Lower lobe of right lung (tissue), 2 donors: ENCODE results near the gene RARS2. TPM values are rescaled to one million over a fixed set of nuclear protein-coding genes. Genes with fewer than 3 reads are reported as not detected.

Source experiments
- ATAC-seq, 2 donors: fragments of 200-7000 bp; cut with Tn5 transposase; one replicate each; pipeline ENCODE4 v1.9.1; 2020 to 2022; ENCODE audit warnings: mild to moderate bottlenecking in 2 of 2, moderate library complexity in 2 of 2
- DNase-seq: peaks from one replicate; pipeline ENCODE4 v3.0.0-alpha.2; 2020
- H3K27ac ChIP-seq: fragments of 200-600 bp; one replicate; pipeline ENCODE4 v1.8.0; 2022
- H3K27me3 ChIP-seq: fragments of 200-600 bp; one replicate; pipeline ENCODE4 v1.8.0; 2022; ENCODE audit warnings: low read depth
- H3K36me3 ChIP-seq: fragments of 200-600 bp; one replicate; pipeline ENCODE4 v1.8.0; 2022; ENCODE audit warnings: mild to moderate bottlenecking
- H3K4me1 ChIP-seq: fragments of 200-600 bp; one replicate; pipeline ENCODE4 v1.8.0; 2022
- H3K4me3 ChIP-seq: fragments of 200-600 bp; one replicate; pipeline ENCODE4 v1.8.0; 2022; ENCODE audit warnings: mild to moderate bottlenecking
- H3K9me3 ChIP-seq: fragments of 200-600 bp; one replicate; pipeline ENCODE4 v1.8.0; 2022
- intact Hi-C: fragments of 100-400 bp; cut with DNase I; formaldehyde crosslinking; loops from one replicate; pipeline ENCODE4 v1.11.0; 2022
- total RNA-seq: library from RNA; stranded (reverse); fragmentation: NEBNext Ultra II Directional; extraction: Animal tissue kit (Norgen Biotek cat#: 25700); gene quantifications from one replicate; pipeline ENCODE4 v1.2.1, GENCODE V29; 2021
- TF ChIP-seq, protein P1 (sequence below): fragments of 200-600 bp; IDR thresholded peaks from one replicate; pipeline ENCODE4 v1.8.0; 2022; ENCODE audit warnings: antibody characterized with exemption, mild to moderate bottlenecking
- donor health status: DM: no; HTN: yes; CAD: no; lungs with severe emphysema.

Gene RARS2
- total RNA-seq, 1 donor from 2014 or later, result 26.4 TPM

DNA sequence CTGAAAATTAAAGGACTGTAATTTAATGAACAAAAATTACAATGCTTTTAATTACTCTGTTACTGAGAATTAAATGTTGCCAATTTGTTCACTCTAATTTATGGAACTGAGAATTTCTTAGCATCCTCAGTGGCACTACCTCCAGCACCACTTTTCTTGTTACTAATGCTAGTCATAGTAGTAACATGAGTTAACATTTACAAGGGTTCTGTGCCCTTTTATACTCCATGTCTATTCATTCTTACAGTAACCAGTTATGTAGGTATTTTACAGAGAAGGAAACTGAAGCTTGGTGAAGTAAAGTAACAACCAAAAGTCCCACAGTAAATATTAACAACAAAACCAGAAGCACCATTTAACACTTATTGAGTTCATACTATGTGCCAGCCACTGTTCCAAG, 34.3 kb downstream of the RARS2 start:
- Histone ChIP-seq H3K27me3 (no peaks in the 10 kb centered on the region), H3K27ac (no peak overlapping the region), H3K9me3 (no peaks in the 10 kb centered on the region), H3K4me1 (no peaks in the 10 kb centered on the region), H3K36me3 (peaks cover 67% of the 10 kb centered on the region), H3K4me3 (no peak overlapping the region)
- intact Hi-C loops, result no loop called here
- TF ChIP-seq, protein P1, sequence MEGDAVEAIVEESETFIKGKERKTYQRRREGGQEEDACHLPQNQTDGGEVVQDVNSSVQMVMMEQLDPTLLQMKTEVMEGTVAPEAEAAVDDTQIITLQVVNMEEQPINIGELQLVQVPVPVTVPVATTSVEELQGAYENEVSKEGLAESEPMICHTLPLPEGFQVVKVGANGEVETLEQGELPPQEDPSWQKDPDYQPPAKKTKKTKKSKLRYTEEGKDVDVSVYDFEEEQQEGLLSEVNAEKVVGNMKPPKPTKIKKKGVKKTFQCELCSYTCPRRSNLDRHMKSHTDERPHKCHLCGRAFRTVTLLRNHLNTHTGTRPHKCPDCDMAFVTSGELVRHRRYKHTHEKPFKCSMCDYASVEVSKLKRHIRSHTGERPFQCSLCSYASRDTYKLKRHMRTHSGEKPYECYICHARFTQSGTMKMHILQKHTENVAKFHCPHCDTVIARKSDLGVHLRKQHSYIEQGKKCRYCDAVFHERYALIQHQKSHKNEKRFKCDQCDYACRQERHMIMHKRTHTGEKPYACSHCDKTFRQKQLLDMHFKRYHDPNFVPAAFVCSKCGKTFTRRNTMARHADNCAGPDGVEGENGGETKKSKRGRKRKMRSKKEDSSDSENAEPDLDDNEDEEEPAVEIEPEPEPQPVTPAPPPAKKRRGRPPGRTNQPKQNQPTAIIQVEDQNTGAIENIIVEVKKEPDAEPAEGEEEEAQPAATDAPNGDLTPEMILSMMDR, result no peak
- DNase-seq (no peak), ATAC-seq (no peak)

- Histone ChIP-seq H3K36me3 (peaks cover 64% of the 10 kb centered on the region), H3K27me3 (no peaks in the 10 kb centered on the region), H3K4me1 (no peaks in the 10 kb centered on the region), H3K27ac (no peak overlapping the region), H3K4me3 (no peak overlapping the region), H3K9me3 (no peaks in the 10 kb centered on the region)
- DNase-seq, result no peak
- TF ChIP-seq, protein P1, result no peak
- intact Hi-C loops, result no loop called here
- ATAC-seq, result no peak
These were observed 36.5 kb downstream of the RARS2 start for GRCh38 chr6:87553159-87553765.

- no peaks in the 10 kb centered on the region for H3K27me3 ChIP-seq
- H3K36me3 ChIP-seq, result peaks cover 74% of the 10 kb centered on the region
- no peak for ATAC-seq
- H3K4me1 ChIP-seq, result no peaks in the 10 kb centered on the region
- intact Hi-C loops, result no loop called here
- TF ChIP-seq, protein P1, result no peak
- no peak overlapping the region for H3K27ac ChIP-seq
- H3K4me3 ChIP-seq, result no peak overlapping the region
- no peak for DNase-seq
- no peaks in the 10 kb centered on the region for H3K9me3 ChIP-seq
These were observed 38.0 kb downstream of the RARS2 start for GRCh38 chr6:87551799-87552198.

- no peak for DNase-seq
- ATAC-seq, result no peak
- H3K27ac ChIP-seq, result no peak overlapping the region
- H3K4me3 ChIP-seq, result no peak overlapping the region
- H3K27me3 ChIP-seq, result no peaks in the 10 kb centered on the region
- H3K9me3 ChIP-seq, result no peaks in the 10 kb centered on the region
- intact Hi-C loops, result no loop called here
- TF ChIP-seq, protein P1, result no peak
- peaks cover 78% of the 10 kb centered on the region for H3K36me3 ChIP-seq
- H3K4me1 ChIP-seq, result peaks cover 5% of the 10 kb centered on the region
These were observed 45.4 kb downstream of the RARS2 start for GRCh38 chr6:87544474-87544735.

DNA sequence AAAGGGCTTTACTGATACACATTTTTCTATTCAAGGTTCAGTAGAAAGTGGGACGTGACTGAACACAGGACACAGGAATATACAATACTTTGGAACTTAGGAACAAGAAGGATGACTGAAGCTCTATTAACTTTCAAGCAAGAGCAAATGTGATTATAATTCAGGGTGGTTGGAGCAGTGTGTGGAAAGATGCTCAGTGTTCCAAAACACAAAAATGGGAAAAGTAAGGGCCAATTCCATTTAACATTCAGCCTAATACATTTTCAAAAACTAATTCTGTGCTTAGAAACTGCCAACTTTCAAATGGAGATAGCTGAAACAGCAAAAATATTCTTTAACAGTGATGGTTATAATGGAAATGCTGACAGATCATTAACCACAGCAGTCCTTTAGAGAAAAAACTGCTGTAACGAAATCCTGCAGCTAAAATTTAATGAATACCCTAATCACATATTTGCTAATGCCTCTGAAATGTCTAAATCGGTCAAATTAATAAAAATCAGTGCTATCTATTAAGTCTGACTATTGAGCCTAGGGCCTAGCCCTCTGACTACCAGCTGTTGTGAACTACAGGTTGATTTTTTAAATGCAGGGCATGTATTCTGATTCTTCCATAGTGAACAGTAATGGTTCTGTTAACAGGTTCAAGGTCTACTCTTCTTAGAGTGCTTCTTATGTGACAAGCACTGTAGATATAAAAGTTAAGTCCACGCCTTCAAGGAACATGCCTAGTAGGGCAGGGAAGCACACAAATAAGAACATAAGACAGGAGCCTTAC, 45.9 kb downstream of the RARS2 start:
- intact Hi-C loops, result no loop called here
- H3K36me3 ChIP-seq, result peaks cover 78% of the 10 kb centered on the region
- ATAC-seq, result no peak

More for the DNA sequence above, 45.9 kb downstream of the RARS2 start:
- TF ChIP-seq, protein P1, result no peak
- no peak overlapping the region for H3K4me3 ChIP-seq
- no peak for DNase-seq
- H3K9me3 ChIP-seq, result no peaks in the 10 kb centered on the region
- no peak overlapping the region for H3K27ac ChIP-seq
- peaks cover 5% of the 10 kb centered on the region for H3K4me1 ChIP-seq
- H3K27me3 ChIP-seq, result no peaks in the 10 kb centered on the region
